ENCODE results near the gene CTNNB1. TPM values are rescaled to one million over a fixed set of nuclear protein-coding genes. Genes with fewer than 3 reads are reported as not detected.

The CTNNB1 gene
- total and polyA plus RNA-seq, 2 of the 4 experiments (the other 2 are of a cell fraction), result 364 to 1,677 TPM

DNA sequence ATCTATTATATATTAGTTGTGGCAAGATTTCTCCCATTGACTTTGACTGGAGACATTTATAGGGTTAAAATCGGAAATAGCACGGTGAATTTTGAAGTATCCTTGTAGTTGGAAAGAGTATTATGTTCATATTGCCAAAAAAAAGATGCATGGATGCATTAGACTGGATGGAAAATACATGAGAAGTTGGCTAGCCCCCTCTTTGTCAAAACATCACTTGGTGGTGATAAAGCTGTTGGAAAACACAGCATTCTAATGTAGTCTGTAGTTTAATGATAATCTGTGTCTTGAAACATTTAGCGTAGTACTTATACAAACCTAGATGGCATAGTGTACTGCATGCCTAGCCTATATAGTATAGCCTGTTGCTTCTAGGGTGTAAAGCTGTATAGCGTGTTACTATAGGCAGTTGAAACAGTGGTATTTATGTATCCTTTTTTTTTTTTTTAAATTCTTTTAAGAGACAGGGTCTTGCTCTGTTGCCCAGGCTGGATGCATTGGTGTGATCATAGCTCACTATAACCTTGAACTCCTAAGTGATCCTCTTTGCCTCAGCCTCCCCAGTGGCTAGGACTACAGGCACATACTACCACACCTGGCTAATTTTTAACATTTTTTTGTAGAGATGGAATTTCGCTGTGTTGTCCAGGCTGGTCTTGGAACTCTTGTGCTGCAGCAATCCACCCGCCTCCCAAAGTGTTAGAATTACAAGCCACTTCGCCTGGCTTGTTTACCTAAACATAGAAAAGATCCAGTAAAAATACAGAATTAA lies 21.8 kb downstream of the CTNNB1 start:
- dilution Hi-C loops (cut with HindIII; ENCODE audit: low sequenced_read_pairs, unreplicated experiment), result no loop called here

More for the DNA sequence above, 21.8 kb downstream of the CTNNB1 start:
- Histone ChIP-seq H2BK15ac (ENCODE audit: low read depth, low read length) (no peak overlapping the region), H3K9ac (ENCODE audit: low read depth, low read length) (no peak overlapping the region), H3K27ac (ENCODE audit: insufficient read depth, low read length) (no peak overlapping the region), H3K23ac (ENCODE audit: low read depth, low read length) (no peak overlapping the region; the same call in 1 of the 2 replicates), H3K27me3 (ENCODE audit: control insufficient read depth, insufficient read depth, low read length) (no peaks in the 10 kb centered on the region), H2AK5ac (ENCODE audit: low read depth, low read length) (no peak overlapping the region), H2BK5ac (ENCODE audit: low read depth, low read length, poor library complexity, severe bottlenecking) (no peak overlapping the region), H2BK20ac (ENCODE audit: low read depth, low read length) (no peak overlapping the region), H3K18ac (ENCODE audit: low read depth, low read length) (no peak overlapping the region), H2AFZ (replicated peaks; ENCODE audit: low read length, poor library complexity) (no peak overlapping the region), H3K4me3 (ENCODE audit: insufficient read depth, low read depth, low read length) (no peak overlapping the region), H2AK9ac (replicated peaks; ENCODE audit: low read depth, low read length, poor library complexity) (no peak overlapping the region), H2BK120ac (ENCODE audit: low read depth, low read length) (no peak overlapping the region), H3K4ac (ENCODE audit: low read depth, low read length) (no peak overlapping the region), H3K9me1 (ENCODE audit: insufficient read depth, low read length) (peaks cover 28% of the 10 kb centered on the region), H4K5ac (ENCODE audit: low read depth, low read length) (no peak overlapping the region), H3K14ac (replicated peaks; ENCODE audit: low read depth, low read length) (no peak overlapping the region), H4K20me1 (ENCODE audit: insufficient read depth, low read length) (peaks cover 85% of the 10 kb centered on the region), H3K56ac (ENCODE audit: extremely low read depth, insufficient read depth, low read length) (no peak overlapping the region), H4K8ac (ENCODE audit: low read depth in 2 of 2, low read length in 2 of 2) (no peak overlapping the region), H3K9me3 (ENCODE audit: control insufficient read depth, insufficient read depth, low read length) (no peaks in the 10 kb centered on the region), H3K4me1 (ENCODE audit: control insufficient read depth, insufficient read depth, low read length) (peaks cover 14% of the 10 kb centered on the region), H4K91ac (ENCODE audit: insufficient read depth, low read depth, low read length) (no peak overlapping the region), H3K79me1 (ENCODE audit: low read depth in 1 of 2, low read length in 2 of 2) (peaks cover 22 to 55% of the 10 kb centered on the region in 2 experiments), H3K36me3 (ENCODE audit: control insufficient read depth, insufficient read depth, low read length) (peaks cover 17% of the 10 kb centered on the region), H3K4me2 (ENCODE audit: low read depth, low read length) (no peak overlapping the region)
- no peak for TF ChIP-seq RFX5 (IDR thresholded peaks at IDR 0.05; ENCODE audit: low read depth, low read length)
- TF ChIP-seq BHLHE40 (IDR thresholded peaks at IDR 0.05; ENCODE audit: low read depth, low read length), result no peak
- TF ChIP-seq, protein P1, sequence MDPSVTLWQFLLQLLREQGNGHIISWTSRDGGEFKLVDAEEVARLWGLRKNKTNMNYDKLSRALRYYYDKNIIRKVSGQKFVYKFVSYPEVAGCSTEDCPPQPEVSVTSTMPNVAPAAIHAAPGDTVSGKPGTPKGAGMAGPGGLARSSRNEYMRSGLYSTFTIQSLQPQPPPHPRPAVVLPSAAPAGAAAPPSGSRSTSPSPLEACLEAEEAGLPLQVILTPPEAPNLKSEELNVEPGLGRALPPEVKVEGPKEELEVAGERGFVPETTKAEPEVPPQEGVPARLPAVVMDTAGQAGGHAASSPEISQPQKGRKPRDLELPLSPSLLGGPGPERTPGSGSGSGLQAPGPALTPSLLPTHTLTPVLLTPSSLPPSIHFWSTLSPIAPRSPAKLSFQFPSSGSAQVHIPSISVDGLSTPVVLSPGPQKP (IDR thresholded peaks at IDR 0.05; ENCODE audit: borderline replicate concordance, low read depth, low read length), result no peak
- TF ChIP-seq, protein P2, sequence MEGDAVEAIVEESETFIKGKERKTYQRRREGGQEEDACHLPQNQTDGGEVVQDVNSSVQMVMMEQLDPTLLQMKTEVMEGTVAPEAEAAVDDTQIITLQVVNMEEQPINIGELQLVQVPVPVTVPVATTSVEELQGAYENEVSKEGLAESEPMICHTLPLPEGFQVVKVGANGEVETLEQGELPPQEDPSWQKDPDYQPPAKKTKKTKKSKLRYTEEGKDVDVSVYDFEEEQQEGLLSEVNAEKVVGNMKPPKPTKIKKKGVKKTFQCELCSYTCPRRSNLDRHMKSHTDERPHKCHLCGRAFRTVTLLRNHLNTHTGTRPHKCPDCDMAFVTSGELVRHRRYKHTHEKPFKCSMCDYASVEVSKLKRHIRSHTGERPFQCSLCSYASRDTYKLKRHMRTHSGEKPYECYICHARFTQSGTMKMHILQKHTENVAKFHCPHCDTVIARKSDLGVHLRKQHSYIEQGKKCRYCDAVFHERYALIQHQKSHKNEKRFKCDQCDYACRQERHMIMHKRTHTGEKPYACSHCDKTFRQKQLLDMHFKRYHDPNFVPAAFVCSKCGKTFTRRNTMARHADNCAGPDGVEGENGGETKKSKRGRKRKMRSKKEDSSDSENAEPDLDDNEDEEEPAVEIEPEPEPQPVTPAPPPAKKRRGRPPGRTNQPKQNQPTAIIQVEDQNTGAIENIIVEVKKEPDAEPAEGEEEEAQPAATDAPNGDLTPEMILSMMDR (conservative IDR thresholded peaks at IDR 0.05; ENCODE audit: low read depth, low read length), result no peak
- no peak for TF ChIP-seq NFE2L2 (IDR thresholded peaks at IDR 0.05; ENCODE audit: low read depth, low read length)
- TF ChIP-seq RCOR1 (IDR thresholded peaks at IDR 0.05; ENCODE audit: insufficient replicate concordance, low read length), result no peak
- TF ChIP-seq SMC3 (IDR thresholded peaks at IDR 0.05; ENCODE audit: low read depth, low read length), result no peak
- TF ChIP-seq CEBPB (IDR thresholded peaks at IDR 0.05; ENCODE audit: low read depth, low read length), result no peak
- no peak for TF ChIP-seq FOS (IDR thresholded peaks at IDR 0.05; ENCODE audit: low read depth, low read length)
- TF ChIP-seq MAFK (IDR thresholded peaks at IDR 0.05; ENCODE audit: low read depth, low read length), result no peak
- TF ChIP-seq MAZ (IDR thresholded peaks at IDR 0.05; ENCODE audit: borderline replicate concordance, low read depth, low read length), result no peak
- no peak for TF ChIP-seq CHD1 (IDR thresholded peaks at IDR 0.05; ENCODE audit: low read depth, low read length)
- TF ChIP-seq RAD21 (IDR thresholded peaks at IDR 0.05; ENCODE audit: low read length), result no peak
- TF ChIP-seq POLR2A (IDR thresholded peaks at IDR 0.05; ENCODE audit: low read depth, low read length), result no peak
- no peak for TF ChIP-seq MXI1 (IDR thresholded peaks at IDR 0.05; ENCODE audit: borderline replicate concordance, low read depth, low read length)
- TF ChIP-seq, protein P3, sequence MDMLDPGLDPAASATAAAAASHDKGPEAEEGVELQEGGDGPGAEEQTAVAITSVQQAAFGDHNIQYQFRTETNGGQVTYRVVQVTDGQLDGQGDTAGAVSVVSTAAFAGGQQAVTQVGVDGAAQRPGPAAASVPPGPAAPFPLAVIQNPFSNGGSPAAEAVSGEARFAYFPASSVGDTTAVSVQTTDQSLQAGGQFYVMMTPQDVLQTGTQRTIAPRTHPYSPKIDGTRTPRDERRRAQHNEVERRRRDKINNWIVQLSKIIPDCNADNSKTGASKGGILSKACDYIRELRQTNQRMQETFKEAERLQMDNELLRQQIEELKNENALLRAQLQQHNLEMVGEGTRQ (IDR thresholded peaks at IDR 0.05; ENCODE audit: low read depth, low read length), result no peak
- POLR2A ChIA-PET (ENCODE audit: unreplicated experiment), result no interaction called here
- ATAC-seq (ENCODE audit: low read depth) (no peak), DNase-seq (no peak)
- in situ Hi-C loops (cut with MboI; ENCODE audit: low sequenced_read_pairs) (loop anchor here (25.0 kb wide), 1 partner anchor 466 kb away; no protein-coding TSS in a partner anchor), intact Hi-C loops (cut with micrococcal nuclease) (no loop called here)
- no TSS peak for BruUV-seq (replicated peaks)
- CTCF ChIA-PET, result no interaction called here
- no CpG with 5 or more reads among the region's 7 CpGs for WGBS, 2 experiments (ENCODE audit: extremely low coverage in 2 of 2, insufficient read length in 1 of 2)
